Right forelimb (tissue), 1 donor: Measurements from ENCODE around the gene TSEN54.

Experiments
- DNase-seq: peaks from one replicate; pipeline ENCODE4 v3.0.0-alpha.2; 2018

The TSEN54 gene

GRCh38 chr17:75549246-75550138 lies 33.2 kb downstream of the TSEN54 start:
- no peak for DNase-seq

DNA sequence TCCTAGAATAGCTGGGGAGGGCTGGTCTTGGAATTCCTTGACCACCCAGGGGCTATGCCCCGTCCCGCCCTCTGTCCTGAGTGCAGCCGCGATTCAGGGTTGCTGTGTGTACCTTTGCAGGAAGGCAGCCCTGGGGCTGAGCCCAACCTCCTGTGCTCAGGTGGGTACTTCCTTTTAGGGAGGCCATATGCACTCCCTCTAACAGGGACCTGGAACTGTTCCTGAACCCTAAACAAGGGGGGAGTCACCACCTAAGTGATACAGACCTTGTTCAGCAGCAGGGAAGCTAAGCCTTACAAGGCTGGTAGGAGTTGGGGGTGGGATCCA lies 33.8 kb downstream of the TSEN54 start:
- no peak for DNase-seq

DNA sequence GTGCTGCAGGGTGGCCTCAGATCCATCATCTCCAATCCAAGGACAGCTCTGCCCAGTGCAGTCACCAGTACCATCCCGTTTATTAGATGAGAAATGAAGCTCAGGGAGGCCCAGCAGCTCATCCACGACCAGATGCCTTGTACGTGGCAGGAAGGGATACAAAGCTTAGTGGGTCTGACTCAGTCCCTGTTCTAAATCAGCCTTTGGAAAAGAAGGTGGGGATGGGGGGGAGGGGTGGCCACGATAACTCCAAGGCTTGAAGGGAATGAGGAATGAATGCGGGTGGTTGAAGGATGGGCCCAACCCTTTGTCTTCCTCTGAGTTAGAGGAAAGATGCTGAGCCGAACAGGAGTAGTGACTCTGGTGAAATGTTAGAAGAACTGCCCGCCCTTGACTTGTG lies 34.9 kb downstream of the TSEN54 start:
- no peak for DNase-seq

DNA sequence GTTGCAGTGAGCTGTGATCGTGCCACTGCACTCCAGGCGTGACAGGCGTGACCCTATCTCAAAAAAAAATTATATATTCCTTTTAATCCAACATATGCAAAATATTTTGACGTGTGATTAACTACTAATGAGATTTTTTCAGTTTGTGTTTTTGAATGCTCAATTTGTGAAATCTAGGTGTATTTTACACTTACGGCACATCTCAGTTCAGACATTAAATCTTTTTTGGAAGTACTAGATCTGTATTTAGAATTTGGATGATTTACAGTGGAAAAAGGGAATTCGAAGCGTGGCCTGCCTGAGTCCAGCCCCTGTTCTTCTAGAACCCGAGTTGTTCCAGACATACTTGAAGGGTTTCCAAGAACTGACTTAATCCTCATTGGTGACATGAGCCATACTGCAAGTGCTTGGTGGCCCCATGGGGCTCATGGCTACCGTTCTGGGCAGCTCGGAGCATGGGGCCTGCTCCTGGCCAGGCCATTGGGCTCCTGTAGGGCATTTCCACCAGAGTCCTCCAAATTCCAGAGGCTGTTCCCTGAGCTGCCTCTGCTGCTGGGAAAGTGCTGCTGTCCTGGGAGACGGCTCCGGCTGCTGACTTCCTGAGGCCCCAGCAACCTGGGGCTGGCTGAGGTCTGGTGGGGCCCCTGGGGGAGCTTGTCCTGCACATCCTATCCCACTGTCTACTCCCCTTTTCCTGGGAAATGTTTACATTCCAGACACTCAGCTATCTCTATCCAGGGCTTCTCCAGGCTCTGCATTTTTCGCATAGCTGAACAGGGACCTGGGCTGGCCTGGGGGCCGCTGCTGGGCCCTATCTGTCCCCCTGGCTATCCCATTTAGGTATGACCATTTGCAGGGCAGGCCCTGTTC lies 36.3 kb downstream of the TSEN54 start:
- DNase-seq: no peak

DNA sequence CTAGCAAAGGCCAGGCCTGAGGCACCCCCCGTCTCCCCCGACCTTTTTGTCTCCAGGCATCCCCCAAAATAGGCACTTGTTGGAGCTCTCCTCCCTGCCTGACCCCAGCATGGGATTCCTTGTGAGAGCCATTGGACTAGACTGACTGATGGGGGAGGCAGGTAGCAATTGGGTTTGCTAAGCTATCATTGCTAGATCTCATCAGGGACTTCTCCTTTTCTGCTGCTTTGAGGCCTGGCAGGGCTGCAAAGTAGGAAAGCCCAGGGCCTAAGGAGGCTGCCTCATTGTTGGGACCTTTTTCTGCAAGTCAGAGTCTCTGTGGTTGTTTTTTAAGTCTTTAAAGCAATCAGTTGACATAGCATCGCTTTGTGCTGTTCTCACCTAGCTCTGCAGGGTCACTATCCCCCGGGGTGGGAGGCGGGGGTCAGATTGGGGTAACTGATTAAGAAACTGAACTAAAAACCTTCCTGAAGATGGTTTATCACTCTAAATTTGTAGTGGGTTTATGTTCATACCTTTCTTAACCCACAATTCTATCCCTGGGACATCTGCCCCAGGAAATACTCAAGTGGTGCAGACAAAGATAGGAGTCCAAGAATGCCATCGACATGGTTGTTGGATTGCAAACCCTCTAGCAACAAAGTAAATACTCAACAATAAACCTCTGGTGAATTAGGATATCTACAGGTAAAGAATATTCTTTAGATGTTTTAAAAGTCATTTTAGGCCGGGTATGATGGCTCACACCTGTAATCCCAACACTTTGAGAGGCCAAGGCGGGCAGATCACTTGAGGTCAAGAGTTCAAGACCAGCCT lies 37.2 kb downstream of the TSEN54 start:
- DNase-seq: no peak

DNA sequence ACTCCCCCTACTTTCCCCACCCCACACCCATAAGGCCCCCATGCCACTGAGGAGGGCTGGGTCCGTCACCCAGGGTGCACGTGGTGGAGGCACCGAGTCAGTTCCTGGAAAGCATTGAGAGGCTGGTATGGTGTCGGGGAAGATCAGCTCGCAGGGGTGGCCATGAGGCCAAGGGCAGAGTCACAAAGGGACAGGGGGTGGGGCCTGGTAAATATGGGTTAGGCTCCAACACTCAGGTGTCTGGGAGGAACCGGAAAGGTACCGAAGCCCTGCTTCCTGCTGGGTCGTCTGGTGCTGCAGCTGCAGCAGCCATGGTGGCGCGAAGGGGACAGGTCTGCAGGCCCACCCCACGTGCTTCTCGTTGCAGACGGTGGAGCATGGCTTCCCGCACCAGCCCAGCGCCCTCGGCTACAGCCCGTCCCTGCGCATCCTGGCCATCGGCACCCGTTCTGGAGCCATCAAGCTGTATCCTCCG lies 39.4 kb downstream of the TSEN54 start:
- DNase-seq: no peak

DNA sequence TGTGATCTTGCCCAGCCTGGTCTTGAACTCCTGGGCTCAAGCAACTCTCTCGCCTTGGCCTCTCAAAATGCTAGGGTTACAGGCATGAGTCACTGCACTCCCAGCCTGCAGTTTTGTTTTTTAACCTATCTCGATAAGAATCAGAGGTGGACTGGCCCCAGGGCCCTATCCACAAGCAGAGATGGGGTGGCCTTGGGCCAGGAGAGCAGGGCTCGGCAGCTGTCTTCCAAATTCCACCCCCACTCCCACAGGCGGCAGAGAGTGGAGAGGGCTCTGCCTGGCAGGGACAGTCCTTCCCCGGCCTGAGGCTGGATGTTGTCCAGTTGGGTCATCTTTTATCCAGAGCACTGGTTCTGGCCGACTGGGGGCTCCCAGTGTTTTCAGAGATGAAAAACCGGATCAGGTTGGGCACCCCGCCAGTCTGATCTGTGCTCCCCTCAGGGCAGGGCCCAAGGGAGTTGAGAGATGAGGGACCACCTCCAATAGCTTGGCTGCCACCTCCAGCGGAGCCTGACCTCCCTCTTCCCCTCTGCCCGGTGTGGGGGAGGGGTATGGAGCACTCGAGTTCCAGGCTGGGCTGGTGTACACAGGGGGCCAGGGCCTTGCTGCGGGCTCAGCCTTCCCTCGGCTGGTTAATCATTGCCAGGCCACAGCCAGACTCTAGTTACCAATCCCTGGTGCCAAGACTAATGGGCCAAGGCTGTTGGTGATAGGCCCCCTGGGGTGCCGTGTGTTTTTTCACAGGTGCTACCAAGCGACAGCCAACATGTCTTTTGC lies 40.9 kb downstream of the TSEN54 start:
- DNase-seq: peak; percentile 54

GRCh38 chr17:75557852-75558665 lies 41.7 kb downstream of the TSEN54 start:
- no peak for DNase-seq

- no peak for DNase-seq
Observed at GRCh38 chr17:75558666-75559530, 42.6 kb downstream of the TSEN54 start.

DNA sequence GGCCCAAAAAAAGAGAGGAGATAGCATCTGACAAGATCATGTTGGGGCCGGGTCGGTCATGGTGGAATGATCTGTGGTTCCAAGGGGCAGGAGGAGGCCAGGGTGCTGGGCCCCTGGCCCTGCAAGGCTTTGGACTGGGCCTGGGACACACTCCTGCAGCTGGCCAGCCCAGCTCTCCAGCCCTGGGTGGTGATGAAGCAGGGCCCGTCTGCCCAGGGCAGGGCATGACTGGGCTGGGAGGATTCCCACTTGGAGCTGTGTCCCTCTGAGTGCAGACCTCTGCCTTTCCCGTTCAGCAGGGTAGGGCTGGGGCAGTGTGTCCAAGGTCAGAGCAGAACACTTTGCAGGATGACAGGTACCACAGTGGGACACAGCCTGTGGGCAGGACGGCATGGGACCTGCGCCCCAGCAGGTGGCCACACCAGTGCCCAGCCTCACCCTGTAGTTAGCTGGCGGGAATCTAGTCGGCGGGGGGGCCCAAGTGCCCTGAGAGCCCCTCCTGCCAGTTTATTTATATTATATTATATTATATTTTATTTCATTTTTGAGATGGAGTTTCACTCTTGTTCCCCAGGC lies 43.7 kb downstream of the TSEN54 start:
- DNase-seq: no peak

DNA sequence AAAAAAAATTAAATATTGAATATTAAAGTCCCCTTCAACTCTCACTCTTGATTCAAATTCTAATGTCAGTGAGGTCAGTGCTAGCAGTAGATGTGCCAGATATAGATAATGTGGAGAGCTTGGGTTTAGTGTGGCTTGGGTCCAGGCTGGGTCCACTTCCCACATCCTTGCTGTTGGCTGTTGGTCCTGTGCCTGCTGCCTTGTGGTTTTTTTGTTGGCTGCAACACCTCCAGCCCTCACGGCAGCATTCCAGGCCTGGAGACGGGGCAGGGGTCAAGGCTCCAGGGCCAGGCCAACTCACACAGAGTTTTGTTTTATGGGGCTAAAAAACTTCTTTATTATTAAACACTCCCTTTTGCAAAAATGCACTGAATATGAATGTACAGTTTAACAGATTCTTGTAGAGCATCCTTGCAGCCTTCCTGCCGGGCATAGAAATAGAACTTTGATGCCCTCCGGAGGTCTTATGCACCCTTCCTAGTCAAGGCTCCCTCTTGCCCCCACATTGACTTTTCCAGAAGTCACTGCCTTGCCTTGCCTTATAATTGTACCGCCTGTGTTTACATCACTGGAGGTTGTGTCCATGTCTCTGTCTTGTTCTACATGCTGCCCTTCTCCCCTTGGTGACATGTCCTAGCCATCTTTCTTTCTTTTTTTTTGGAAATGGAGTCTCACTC lies 45.7 kb downstream of the TSEN54 start:
- no peak for DNase-seq

GRCh38 chr17:75563063-75563758 lies 46.9 kb downstream of the TSEN54 start:
- DNase-seq: no peak

GRCh38 chr17:75564195-75564594 lies 47.9 kb downstream of the TSEN54 start:
- no peak for DNase-seq

DNA sequence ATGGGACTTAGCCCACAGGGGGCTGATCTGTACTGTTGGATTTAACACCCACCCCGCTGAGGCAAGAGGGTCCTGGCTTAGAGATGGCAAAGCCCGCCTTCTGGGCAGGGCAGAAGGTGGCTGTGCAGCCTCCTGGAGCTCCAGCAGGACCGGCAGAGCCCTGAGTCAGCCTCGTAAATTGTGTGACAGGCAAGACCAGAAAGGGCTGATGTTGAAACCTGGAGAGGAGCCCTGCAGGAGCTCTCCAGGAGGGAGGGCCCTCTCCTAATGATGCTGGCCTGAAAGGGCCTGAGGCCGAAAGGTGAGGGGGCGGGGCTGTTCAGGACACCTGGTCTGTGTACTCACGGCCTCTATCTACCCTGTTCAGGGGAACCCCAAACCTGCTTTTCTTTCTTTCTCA lies 48.7 kb downstream of the TSEN54 start:
- DNase-seq: peak; percentile 25

DNA sequence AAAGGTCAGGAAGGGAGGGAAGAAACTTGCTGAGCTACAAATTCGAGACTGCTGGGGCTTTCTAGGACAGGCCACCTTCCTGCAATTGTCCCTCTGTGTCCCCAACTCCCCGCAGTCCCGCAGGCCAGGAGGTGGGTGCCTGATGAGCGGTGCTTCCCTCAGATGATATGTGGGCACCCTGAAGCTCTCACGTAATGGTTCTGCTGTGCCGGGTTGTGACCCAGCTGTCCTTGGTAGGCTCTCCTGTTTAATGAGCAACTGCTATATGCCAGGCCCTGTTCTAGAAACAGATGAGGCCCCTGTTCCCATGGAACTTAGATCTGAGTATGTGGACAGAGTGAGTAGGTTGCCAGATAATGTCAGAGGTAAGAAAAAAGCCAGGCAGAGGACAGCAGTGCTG lies 49.3 kb downstream of the TSEN54 start:
- no peak for DNase-seq

GRCh38 chr17:75566416-75566815 lies 50.1 kb downstream of the TSEN54 start:
- DNase-seq: peak; percentile 41

DNA sequence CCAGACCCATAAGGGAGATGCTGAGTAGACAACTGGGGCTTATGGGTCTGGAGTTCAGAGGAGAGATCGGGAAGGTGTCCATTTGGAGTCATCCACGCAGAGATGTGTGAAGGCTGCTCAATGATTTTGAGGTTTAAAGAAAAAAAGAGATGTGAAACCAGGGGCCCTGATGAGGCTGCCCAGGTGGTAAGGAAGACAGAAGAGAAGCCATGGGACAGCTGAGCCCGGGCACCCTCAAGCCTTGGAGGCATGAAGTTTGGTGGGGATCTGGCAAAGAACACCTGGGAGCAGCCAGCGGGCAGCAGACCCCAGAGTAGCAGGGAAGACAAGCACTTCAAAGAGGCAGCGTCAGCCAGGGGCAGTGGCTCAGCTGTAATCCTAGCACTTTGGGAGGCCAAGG lies 50.5 kb downstream of the TSEN54 start:
- DNase-seq: no peak

- DNase-seq: peak; percentile 30
Observed at GRCh38 chr17:75568412-75569255, 52.3 kb downstream of the TSEN54 start.
